Measurements from ENCODE around the gene INAFM2. TPM values are rescaled to one million over a fixed set of nuclear protein-coding genes. Genes with fewer than 3 reads are reported as not detected.

INAFM2 gene
- 15.9 TPM for polyA plus RNA-seq (2012; ENCODE audit: insufficient read length, low read depth)

DNA sequence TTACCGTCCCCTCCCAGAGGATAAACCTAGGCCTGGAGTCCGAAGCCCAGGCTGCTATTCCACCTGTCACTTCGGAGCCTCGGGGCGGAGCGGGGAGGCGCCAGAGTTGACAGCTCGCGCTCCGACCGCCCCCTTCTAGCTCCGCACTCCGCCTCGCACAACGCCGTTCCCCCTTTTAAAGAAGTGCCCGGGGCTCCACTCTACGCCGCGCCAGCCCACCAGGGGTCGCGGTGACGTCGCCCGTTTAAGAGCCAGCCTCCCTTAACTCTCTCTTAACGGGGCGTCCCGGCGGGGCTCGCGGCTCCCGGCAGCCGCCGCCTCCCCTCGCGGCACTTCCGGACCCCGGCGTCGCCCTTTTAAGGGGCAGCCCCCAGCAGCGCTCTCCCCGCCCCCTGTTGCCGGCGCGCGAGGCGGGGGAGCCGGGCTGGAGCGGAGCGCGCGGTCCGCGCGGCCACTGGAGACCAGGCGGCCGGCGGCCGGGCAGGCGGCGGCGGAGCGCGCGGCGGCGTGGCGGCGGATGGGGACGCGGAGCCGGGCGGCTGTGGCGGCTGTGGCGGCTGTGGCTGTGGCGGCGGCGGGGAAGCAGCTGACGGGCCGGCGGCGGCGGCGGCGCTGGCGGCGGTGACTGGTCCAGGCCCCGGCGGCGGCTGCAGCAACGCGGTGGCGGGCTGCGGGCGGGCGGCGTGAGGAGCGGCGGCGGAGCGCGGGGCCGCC is at the start of gene INAFM2:
INAFM2 (plus strand) TSS at position 454 of the 714 bp plus-strand sequence. CDS start 364 bp downstream, outside the sequence.
- TF ChIP-seq POLR2AphosphoS5 (IDR thresholded peaks at IDR 0.05; ENCODE audit: low read depth, low read length), result no peak
- TF ChIP-seq TAF1 (IDR thresholded peaks at IDR 0.05; ENCODE audit: borderline replicate concordance, insufficient read depth, low read length), result no peak
- TF ChIP-seq SIN3A (IDR thresholded peaks at IDR 0.05; ENCODE audit: borderline replicate concordance, insufficient read depth, low read length), result peak; percentile 63; the same call in 1 of the 2 replicates
- peak; percentile 52 for TF ChIP-seq FOXP2 (optimal IDR thresholded peaks at IDR 0.05; ENCODE audit: borderline replicate concordance, extremely low read depth, extremely low read length, insufficient read depth)
- TF ChIP-seq, protein P1, sequence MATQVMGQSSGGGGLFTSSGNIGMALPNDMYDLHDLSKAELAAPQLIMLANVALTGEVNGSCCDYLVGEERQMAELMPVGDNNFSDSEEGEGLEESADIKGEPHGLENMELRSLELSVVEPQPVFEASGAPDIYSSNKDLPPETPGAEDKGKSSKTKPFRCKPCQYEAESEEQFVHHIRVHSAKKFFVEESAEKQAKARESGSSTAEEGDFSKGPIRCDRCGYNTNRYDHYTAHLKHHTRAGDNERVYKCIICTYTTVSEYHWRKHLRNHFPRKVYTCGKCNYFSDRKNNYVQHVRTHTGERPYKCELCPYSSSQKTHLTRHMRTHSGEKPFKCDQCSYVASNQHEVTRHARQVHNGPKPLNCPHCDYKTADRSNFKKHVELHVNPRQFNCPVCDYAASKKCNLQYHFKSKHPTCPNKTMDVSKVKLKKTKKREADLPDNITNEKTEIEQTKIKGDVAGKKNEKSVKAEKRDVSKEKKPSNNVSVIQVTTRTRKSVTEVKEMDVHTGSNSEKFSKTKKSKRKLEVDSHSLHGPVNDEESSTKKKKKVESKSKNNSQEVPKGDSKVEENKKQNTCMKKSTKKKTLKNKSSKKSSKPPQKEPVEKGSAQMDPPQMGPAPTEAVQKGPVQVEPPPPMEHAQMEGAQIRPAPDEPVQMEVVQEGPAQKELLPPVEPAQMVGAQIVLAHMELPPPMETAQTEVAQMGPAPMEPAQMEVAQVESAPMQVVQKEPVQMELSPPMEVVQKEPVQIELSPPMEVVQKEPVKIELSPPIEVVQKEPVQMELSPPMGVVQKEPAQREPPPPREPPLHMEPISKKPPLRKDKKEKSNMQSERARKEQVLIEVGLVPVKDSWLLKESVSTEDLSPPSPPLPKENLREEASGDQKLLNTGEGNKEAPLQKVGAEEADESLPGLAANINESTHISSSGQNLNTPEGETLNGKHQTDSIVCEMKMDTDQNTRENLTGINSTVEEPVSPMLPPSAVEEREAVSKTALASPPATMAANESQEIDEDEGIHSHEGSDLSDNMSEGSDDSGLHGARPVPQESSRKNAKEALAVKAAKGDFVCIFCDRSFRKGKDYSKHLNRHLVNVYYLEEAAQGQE (IDR thresholded peaks at IDR 0.05; ENCODE audit: insufficient read depth in 1 of 2, low read depth in 2 of 2, low read length in 2 of 2), result 0 out of 4 replicates have a peak, but pooled peaks of 1 of the 2 experiments have one; percentile 8

DNA sequence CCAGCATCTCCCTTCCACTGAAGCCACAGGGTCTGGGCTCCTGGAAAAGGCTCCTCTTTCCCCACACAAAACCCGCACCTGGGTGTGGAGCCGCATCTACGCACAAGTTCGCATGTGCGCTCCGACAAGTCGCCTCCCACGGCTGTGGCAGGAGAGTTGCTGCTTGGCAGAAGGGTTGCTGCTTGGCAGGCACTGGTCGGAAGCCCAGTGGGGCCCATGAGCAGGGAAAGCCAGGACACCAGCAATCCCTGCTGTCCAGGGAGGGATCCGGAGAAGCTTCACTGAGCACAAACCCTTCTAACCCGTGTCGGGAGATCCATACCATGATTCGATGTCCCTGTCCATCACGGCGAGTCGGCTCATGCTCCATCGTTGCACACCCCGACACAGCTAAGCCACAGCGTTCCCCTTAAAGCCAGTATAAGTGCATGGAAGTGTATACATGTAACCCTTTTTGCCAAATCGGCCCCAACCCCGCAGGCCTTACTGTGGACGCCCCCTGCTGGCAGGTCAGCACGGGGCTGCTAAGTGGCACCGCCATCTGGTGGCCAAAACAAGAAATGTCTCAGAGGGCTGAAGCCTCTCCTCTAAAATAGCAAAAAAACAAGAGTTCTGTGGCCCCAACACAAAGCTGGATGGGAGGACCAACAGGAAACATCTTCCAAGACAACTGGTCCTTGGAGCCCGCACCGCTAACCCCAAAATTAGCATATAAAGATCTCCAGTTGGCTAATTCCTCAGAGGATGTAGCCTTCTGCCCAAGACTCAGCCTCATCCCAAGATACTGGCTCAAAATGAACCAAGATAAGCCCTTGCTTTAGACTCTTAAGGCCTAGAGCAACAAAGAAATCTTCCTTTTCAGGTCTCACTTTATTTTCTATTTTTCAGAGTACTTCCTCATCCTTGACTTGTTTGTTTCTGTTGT is 48.9 kb upstream of the INAFM2 start:
- peak; percentile 54 for TF ChIP-seq FOXP2 (optimal IDR thresholded peaks at IDR 0.05; ENCODE audit: borderline replicate concordance, extremely low read depth, extremely low read length, insufficient read depth)
- TF ChIP-seq TAF1 (IDR thresholded peaks at IDR 0.05; ENCODE audit: borderline replicate concordance, insufficient read depth, low read length), result no peak
- TF ChIP-seq, protein P1 (IDR thresholded peaks at IDR 0.05; ENCODE audit: insufficient read depth in 1 of 2, low read depth in 2 of 2, low read length in 2 of 2), result no peak
- no peak for TF ChIP-seq POLR2AphosphoS5 (IDR thresholded peaks at IDR 0.05; ENCODE audit: low read depth, low read length)

DNA sequence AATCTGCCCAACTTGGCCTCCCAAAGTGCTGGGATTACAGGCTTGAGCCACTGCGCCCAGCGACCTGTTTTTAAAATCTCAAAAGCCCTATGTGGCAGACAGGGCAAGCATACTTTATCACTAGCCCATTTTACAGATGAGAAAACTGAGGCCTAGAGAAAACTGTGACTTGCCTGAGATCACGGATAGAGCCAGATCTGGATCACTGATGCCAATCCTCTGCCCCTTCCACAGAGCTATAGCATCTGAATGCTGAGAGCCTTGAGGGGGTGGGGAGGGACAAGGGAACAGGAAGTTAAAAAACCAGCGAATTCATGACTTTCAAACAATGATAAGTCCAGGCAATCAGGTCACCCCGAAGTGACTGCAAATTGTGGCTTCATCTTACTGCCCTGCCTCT is 48.0 kb upstream of the INAFM2 start:
- TF ChIP-seq POLR2AphosphoS5 (IDR thresholded peaks at IDR 0.05; ENCODE audit: low read depth, low read length), result no peak
- no peak for TF ChIP-seq FOXP2 (optimal IDR thresholded peaks at IDR 0.05; ENCODE audit: borderline replicate concordance, extremely low read depth, extremely low read length, insufficient read depth)
- no peak for TF ChIP-seq TAF1 (IDR thresholded peaks at IDR 0.05; ENCODE audit: borderline replicate concordance, insufficient read depth, low read length)

DNA sequence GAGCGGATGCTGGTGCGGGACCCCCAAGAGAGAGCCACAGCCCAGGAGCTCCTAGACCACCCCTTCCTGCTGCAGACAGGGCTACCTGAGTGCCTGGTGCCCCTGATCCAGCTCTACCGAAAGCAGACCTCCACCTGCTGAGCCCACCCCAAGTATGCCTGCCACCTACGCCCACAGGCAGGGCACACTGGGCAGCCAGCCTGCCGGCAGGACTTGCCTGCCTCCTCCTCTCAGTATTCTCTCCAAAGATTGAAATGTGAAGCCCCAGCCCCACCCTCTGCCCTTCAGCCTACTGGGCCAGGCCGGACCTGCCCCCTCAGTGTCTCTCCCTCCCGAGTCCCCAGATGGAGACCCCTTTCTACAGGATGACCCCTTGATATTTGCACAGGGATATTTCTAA is 47.5 kb upstream of the INAFM2 start:
- TF ChIP-seq FOXP2 (optimal IDR thresholded peaks at IDR 0.05; ENCODE audit: borderline replicate concordance, extremely low read depth, extremely low read length, insufficient read depth) (no peak), POLR2AphosphoS5 (IDR thresholded peaks at IDR 0.05; ENCODE audit: low read depth, low read length) (no peak), SIN3A (IDR thresholded peaks at IDR 0.05; ENCODE audit: borderline replicate concordance, insufficient read depth, low read length) (no peak), TAF1 (IDR thresholded peaks at IDR 0.05; ENCODE audit: borderline replicate concordance, insufficient read depth, low read length) (no peak)
- TF ChIP-seq, protein P1 (IDR thresholded peaks at IDR 0.05; ENCODE audit: insufficient read depth in 1 of 2, low read depth in 2 of 2, low read length in 2 of 2), result no peak

DNA sequence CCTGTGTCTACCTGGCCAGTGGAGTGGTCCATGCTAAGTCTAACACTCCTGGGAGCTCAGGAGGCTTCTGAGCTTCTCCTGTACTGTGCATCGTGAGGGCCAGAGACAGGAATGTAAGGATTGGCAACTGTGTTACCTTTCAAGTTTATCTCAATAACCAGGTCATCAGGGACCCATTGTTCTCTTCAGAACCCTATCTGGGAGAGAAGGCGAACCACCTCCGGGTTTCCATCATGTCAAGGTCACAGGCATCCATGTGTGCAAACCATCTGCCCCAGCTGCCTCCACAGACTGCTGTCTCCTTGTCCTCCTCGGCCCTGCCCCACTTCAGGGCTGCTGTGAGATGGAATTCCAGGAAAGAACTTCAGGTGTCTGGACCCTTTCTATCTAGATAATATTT is 46.6 kb upstream of the INAFM2 start:
- TF ChIP-seq SIN3A (IDR thresholded peaks at IDR 0.05; ENCODE audit: borderline replicate concordance, insufficient read depth, low read length), result no peak
